CD14-positive monocyte (primary cell): ENCODE results near the gene FAM107B. TPM values are rescaled to one million over a fixed set of nuclear protein-coding genes. Genes with fewer than 3 reads are reported as not detected.

ENCODE experiments used
- DNase-seq, 3 donors: peaks; one replicate each; pipeline ENCODE4 v3.0.0-alpha.2; 2011 to 2022
- H2AFZ ChIP-seq: 2 replicates; pipeline ENCODE4 v1.6.0; 2012; ENCODE audit warnings: mild to moderate bottlenecking, low read depth, low read length, inconsistent platforms; ENCODE audit not compliant: insufficient read depth, poor library complexity, severe bottlenecking
- H3K27ac ChIP-seq, 2 donors: 1 replicate in 1 of 2; 2 replicates in 1 of 2; pipeline ENCODE4 v1.5.1; 2012 to 2013; ENCODE audit warnings: low read length in 2 of 2, control low read depth in 1 of 2, inconsistent platforms in 1 of 2, low read depth in 1 of 2, mild to moderate bottlenecking in 1 of 2
- H3K27me3 ChIP-seq, 2 donors: one replicate each; pipeline versions ENCODE4 v1.6.0 to v1.6.1; 2011 to 2013; ENCODE audit warnings: low read length in 2 of 2; ENCODE audit not compliant: control insufficient read depth in 2 of 2, insufficient read depth in 2 of 2
- H3K36me3 ChIP-seq, 2 donors: replicated peaks in 1 of 2; 1 replicate in 1 of 2; 2 replicates in 1 of 2; pipeline versions ENCODE4 v1.5.1 to v1.6.1; 2012 to 2013; ENCODE audit warnings: low read length in 2 of 2, control low read depth in 1 of 2, inconsistent platforms in 1 of 2, mild to moderate bottlenecking in 1 of 2; ENCODE audit not compliant: insufficient read depth in 2 of 2, control insufficient read depth in 1 of 2
- H3K4me1 ChIP-seq, 2 donors: 1 replicate in 1 of 2; 2 replicates in 1 of 2; pipeline versions ENCODE4 v1.5.1 to v1.6.1; 2012 to 2013; ENCODE audit warnings: low read length in 2 of 2, control low read depth in 1 of 2, inconsistent platforms in 1 of 2, mild to moderate bottlenecking in 1 of 2, moderate library complexity in 1 of 2; ENCODE audit not compliant: insufficient read depth in 2 of 2, control insufficient read depth in 1 of 2
- H3K4me2 ChIP-seq: replicated peaks from 2 replicates; pipeline ENCODE3; 2012; ENCODE audit warnings: low read length, moderate library complexity, mild to moderate bottlenecking; ENCODE audit not compliant: poor library complexity, severe bottlenecking; ENCODE audit errors: extremely low read depth
- H3K4me3 ChIP-seq, 3 experiments: fragments of 200-600 bp in 1 of 3; sonication (generic) in 1 of 3; replicated peaks in 1 of 3; 1 replicate in 2 of 3; 2 replicates in 1 of 3; pipeline ENCODE4 v1.5.1; 2011 to 2013; ENCODE audit warnings: low read length in 3 of 3, mild to moderate bottlenecking in 3 of 3, control low read depth in 2 of 3, low read depth in 2 of 3, inconsistent platforms in 1 of 3, moderate library complexity in 1 of 3
- H3K79me2 ChIP-seq: 2 replicates; pipeline ENCODE4 v1.6.0; 2012; ENCODE audit warnings: mild to moderate bottlenecking, control low read depth, inconsistent platforms, low read length, moderate library complexity; ENCODE audit not compliant: insufficient read depth
- H3K9ac ChIP-seq: 2 replicates; pipeline ENCODE4 v1.6.0; 2017; ENCODE audit warnings: low read length, mild to moderate bottlenecking; ENCODE audit not compliant: insufficient read depth, poor library complexity, severe bottlenecking
- H3K9me3 ChIP-seq, 2 donors: replicated peaks in 1 of 2; 1 replicate in 1 of 2; 2 replicates in 1 of 2; pipeline versions ENCODE4 v1.5.1 to v1.6.1; 2012 to 2013; ENCODE audit warnings: low read length in 2 of 2, control low read depth in 1 of 2; ENCODE audit not compliant: control insufficient read depth in 1 of 2, insufficient read depth in 1 of 2
- H4K20me1 ChIP-seq: 2 replicates; pipeline ENCODE4 v1.6.0; 2012; ENCODE audit warnings: mild to moderate bottlenecking, low read length, control low read depth, moderate library complexity; ENCODE audit not compliant: insufficient read depth
- H3K27ac Mint-ChIP-seq, 7 donors: one replicate each; pipeline ENCODE4 v1.8.0; 2020; ENCODE audit warnings: mild to moderate bottlenecking in 7 of 7, mixed read lengths in 7 of 7, moderate library complexity in 6 of 7, inconsistent platforms in 2 of 7
- H3K27me3 Mint-ChIP-seq, 3 donors: one replicate each; pipeline ENCODE4 v1.8.0; 2021 to 2022; ENCODE audit warnings: low read depth in 3 of 3, mild to moderate bottlenecking in 3 of 3, mixed read lengths in 3 of 3, moderate library complexity in 3 of 3, inconsistent platforms in 1 of 3
- H3K36me3 Mint-ChIP-seq, 2 donors: one replicate each; pipeline ENCODE4 v1.8.0; 2020; ENCODE audit warnings: mixed read lengths in 2 of 2, inconsistent platforms in 1 of 2, mild to moderate bottlenecking in 1 of 2
- H3K4me1 Mint-ChIP-seq: one replicate; pipeline ENCODE4 v1.8.0; 2020; ENCODE audit warnings: mild to moderate bottlenecking, mixed read lengths
- H3K4me3 Mint-ChIP-seq, 2 donors: one replicate each; pipeline ENCODE4 v1.8.0; 2020; ENCODE audit warnings: mild to moderate bottlenecking in 2 of 2, mixed read lengths in 2 of 2, moderate library complexity in 1 of 2
- H3K9me3 Mint-ChIP-seq, 7 donors: one replicate each; pipeline ENCODE4 v1.8.0; 2020 to 2022; ENCODE audit warnings: mixed read lengths in 7 of 7, mild to moderate bottlenecking in 6 of 7, moderate library complexity in 6 of 7, inconsistent platforms in 2 of 7
- WGBS: methylation state at CpG from one replicate; pipeline ENCODE4 v1.1.5; 2013; ENCODE audit warnings: missing lambda C conversion rate; ENCODE audit not compliant: insufficient coverage; 5-methylcytosine and 5-hydroxymethylcytosine counted together
- intact Hi-C, 2 donors: fragments of 100-400 bp; cut with micrococcal nuclease; formaldehyde crosslinking; loops; one replicate each; pipeline versions ENCODE4 v1.15.0 to v1.15.1; 2023
- polyA plus RNA-seq, 3 donors: library from polyadenylated mRNA; depleted of rRNA in 1 of 3; unstranded in 2 of 3; stranded (reverse) in 1 of 3; fragments of 300-500 nt in 2 of 3; fragments of >200 nt in 1 of 3; fragmentation: Illumina TruSeq in 2 of 3; gene quantifications; 1 replicate in 2 of 3; 2 replicates in 1 of 3; pipeline ENCODE4 v1.2.3, GENCODE V29; 2012 to 2021
- TF ChIP-seq, protein P1 (sequence below): fragments of 200-600 bp; IDR thresholded peaks from one replicate; pipeline ENCODE4 v1.8.0; 2022; ENCODE audit warnings: antibody characterized with exemption, mild to moderate bottlenecking

Gene FAM107B
- polyA plus RNA-seq, 3 donors: 27.2 to 68.5 (median 28.4) TPM

DNA sequence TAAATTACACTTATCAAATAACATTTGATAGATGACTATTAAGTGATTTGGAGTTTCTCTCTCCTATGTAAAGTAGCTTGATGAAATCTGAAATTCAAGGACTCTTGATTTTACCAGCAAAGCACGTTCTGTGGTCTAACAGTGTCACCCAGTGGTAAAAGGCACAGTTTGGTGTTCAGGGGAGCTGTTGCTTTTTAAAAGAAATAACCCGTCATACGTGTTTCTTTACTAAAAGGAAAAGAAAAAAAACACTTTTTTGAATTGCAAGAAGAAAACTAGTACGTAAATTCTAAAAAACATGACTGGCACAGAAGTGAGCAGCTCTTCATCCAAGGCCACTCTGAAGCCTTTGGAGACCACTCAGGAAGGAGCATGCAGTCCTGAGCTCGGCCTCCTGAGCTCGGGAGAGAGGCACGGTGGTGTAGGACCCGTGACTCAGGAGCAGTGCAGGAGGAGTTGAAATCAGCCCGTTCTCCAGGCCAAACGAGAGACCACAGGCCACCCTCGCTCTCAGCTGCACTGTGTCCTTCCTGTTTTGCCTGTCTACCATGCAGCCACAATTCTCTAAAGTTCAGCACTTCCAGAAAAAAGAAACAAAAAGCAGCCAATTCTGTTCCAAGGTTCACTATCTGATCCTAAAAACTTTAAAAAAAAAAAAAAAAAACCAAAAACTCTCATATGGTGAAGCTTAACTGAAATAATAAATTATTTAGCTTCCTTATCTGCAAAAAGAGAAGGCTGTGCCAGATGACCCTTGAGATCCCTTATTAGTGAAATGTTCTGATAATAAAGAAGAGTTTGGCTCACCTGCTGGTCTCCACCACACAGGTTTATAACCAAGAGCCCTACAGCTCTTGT lies 231.4 kb downstream of the FAM107B start:
- H3K4me1 ChIP-seq: peaks cover 34 to 43% of the 10 kb centered on the region in 2 donors
- peak overlapping the region in 6 of 7 donors; percentile 42 to 87 (median 74) for H3K27ac Mint-ChIP-seq
- peak; percentile 47 to 62 (median 50) for DNase-seq
- peak overlapping the region; percentile 2 to 21 for H3K27ac ChIP-seq
- H3K9ac ChIP-seq: no peak overlapping the region
- 9% methylated on average over 8 of the region's 11 CpGs for WGBS
- no peaks in the 10 kb centered on the region for H3K9me3 ChIP-seq
- H3K4me3 Mint-ChIP-seq: peak overlapping the region; percentile 60 to 73
- H3K4me1 Mint-ChIP-seq: peaks cover 58% of the 10 kb centered on the region
- peak overlapping the region in 1 of 3 experiments; percentile 40 for H3K4me3 ChIP-seq
- TF ChIP-seq, protein P1, sequence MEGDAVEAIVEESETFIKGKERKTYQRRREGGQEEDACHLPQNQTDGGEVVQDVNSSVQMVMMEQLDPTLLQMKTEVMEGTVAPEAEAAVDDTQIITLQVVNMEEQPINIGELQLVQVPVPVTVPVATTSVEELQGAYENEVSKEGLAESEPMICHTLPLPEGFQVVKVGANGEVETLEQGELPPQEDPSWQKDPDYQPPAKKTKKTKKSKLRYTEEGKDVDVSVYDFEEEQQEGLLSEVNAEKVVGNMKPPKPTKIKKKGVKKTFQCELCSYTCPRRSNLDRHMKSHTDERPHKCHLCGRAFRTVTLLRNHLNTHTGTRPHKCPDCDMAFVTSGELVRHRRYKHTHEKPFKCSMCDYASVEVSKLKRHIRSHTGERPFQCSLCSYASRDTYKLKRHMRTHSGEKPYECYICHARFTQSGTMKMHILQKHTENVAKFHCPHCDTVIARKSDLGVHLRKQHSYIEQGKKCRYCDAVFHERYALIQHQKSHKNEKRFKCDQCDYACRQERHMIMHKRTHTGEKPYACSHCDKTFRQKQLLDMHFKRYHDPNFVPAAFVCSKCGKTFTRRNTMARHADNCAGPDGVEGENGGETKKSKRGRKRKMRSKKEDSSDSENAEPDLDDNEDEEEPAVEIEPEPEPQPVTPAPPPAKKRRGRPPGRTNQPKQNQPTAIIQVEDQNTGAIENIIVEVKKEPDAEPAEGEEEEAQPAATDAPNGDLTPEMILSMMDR: peak; percentile 14
- H2AFZ ChIP-seq: no peak overlapping the region
- peaks cover 63 to 71% of the 10 kb centered on the region in 2 donors for H3K36me3 Mint-ChIP-seq
- H3K27me3 ChIP-seq: no peaks in the 10 kb centered on the region
- H3K4me2 ChIP-seq: peak overlapping the region; percentile 44
- H3K79me2 ChIP-seq: peaks cover 100% of the 10 kb centered on the region
- no peaks in the 10 kb centered on the region for H3K9me3 Mint-ChIP-seq
- H3K27me3 Mint-ChIP-seq: peaks cover 0 to 3% (median 0%) of the 10 kb centered on the region in 3 donors
- intact Hi-C loops: no loop called here
- peaks cover 15 to 49% of the 10 kb centered on the region in 2 donors for H3K36me3 ChIP-seq
- H4K20me1 ChIP-seq: peaks cover 97% of the 10 kb centered on the region

DNA sequence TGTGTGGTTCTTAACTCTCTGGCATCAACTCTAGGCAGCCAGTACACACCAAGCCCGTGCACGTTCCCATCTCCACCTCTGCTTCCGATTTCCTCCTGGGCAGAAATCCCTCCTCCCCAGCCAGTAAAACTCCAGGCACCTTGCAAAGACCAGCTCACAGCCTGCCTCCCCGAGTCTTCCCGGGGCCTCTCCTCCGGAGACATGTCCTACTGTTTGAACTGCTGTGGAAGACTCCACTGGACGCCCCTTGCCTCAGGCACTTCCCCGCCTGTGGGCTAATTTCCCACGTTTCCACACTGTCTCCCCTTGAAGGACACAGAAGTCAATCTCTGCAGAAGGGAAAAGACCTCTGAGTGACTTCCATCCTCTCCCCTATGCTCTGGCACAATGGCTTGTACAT lies 233.3 kb downstream of the FAM107B start:
- Histone ChIP-seq H3K4me3 (no peak overlapping the region), H3K4me1 (peaks cover 33 to 39% of the 10 kb centered on the region in 2 donors), H3K36me3 (peaks cover 18 to 48% of the 10 kb centered on the region in 2 donors), H3K79me2 (peaks cover 100% of the 10 kb centered on the region), H3K9ac (no peak overlapping the region), H3K27ac (no peak overlapping the region), H2AFZ (no peak overlapping the region), H3K27me3 (no peaks in the 10 kb centered on the region), H3K4me2 (no peak overlapping the region), H3K9me3 (no peaks in the 10 kb centered on the region), H4K20me1 (peaks cover 98% of the 10 kb centered on the region)
- H3K4me3 Mint-ChIP-seq: no peak overlapping the region
- WGBS: 91% methylated on average over 9 of the region's 9 CpGs
- no peaks in the 10 kb centered on the region for H3K27me3 Mint-ChIP-seq
- DNase-seq: no peak
- H3K9me3 Mint-ChIP-seq: no peaks in the 10 kb centered on the region
- TF ChIP-seq, protein P1: no peak
- peaks cover 50 to 61% of the 10 kb centered on the region in 2 donors for H3K36me3 Mint-ChIP-seq
- intact Hi-C loops: no loop called here
- peak overlapping the region in 4 of 7 donors; percentile 26 to 73 (median 50) for H3K27ac Mint-ChIP-seq
- peaks cover 52% of the 10 kb centered on the region for H3K4me1 Mint-ChIP-seq
